ENCODE data around the gene PDPN. TPM values are rescaled to one million over a fixed set of nuclear protein-coding genes. Genes with fewer than 3 reads are reported as not detected.

The PDPN gene
- total and polyA plus RNA-seq, 4 donors, result 10.6 to 71.2 (median 44.1) TPM

GRCh38 chr1:13642306-13643004 lies 58.8 kb downstream of the PDPN start:
- ATAC-seq (ENCODE audit: insufficient read depth, low FRiP score), result no peak
- DNase-seq, result no peak
- Histone ChIP-seq H3K9ac (ENCODE audit: insufficient read depth in 1 of 2, low read length in 2 of 2) (no peak overlapping the region), H3K36me3 (ENCODE audit: control insufficient read depth in 4 of 4, insufficient read depth in 4 of 4, low read length in 4 of 4) (no peaks in the 10 kb centered on the region), H3K9me3 (ENCODE audit: control insufficient read depth in 4 of 4, insufficient read depth in 3 of 4, low read length in 3 of 4) (peaks cover 0 to 8% (median 2%) of the 10 kb centered on the region in 4 donors), H3K27me3 (ENCODE audit: control insufficient read depth in 3 of 3, insufficient read depth in 3 of 3, low read length in 2 of 3) (no peaks in the 10 kb centered on the region), H3K4me3 (no peak overlapping the region), H3K4me1 (ENCODE audit: control insufficient read depth in 5 of 5, insufficient read depth in 5 of 5, low read length in 5 of 5) (no peaks in the 10 kb centered on the region), H3K27ac (ENCODE audit: low read depth in 1 of 2, low read length in 1 of 2) (no peak overlapping the region)
- TF ChIP-seq, protein P1, sequence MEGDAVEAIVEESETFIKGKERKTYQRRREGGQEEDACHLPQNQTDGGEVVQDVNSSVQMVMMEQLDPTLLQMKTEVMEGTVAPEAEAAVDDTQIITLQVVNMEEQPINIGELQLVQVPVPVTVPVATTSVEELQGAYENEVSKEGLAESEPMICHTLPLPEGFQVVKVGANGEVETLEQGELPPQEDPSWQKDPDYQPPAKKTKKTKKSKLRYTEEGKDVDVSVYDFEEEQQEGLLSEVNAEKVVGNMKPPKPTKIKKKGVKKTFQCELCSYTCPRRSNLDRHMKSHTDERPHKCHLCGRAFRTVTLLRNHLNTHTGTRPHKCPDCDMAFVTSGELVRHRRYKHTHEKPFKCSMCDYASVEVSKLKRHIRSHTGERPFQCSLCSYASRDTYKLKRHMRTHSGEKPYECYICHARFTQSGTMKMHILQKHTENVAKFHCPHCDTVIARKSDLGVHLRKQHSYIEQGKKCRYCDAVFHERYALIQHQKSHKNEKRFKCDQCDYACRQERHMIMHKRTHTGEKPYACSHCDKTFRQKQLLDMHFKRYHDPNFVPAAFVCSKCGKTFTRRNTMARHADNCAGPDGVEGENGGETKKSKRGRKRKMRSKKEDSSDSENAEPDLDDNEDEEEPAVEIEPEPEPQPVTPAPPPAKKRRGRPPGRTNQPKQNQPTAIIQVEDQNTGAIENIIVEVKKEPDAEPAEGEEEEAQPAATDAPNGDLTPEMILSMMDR (IDR thresholded peaks at IDR 0.05; ENCODE audit: control extremely low read depth, extremely low read depth), result no peak
- 51% methylated on average over 3 of the region's 3 CpGs for WGBS, 2 donors

- Histone ChIP-seq H3K27me3 (ENCODE audit: control insufficient read depth in 3 of 3, insufficient read depth in 3 of 3, low read length in 2 of 3) (no peaks in the 10 kb centered on the region), H3K9ac (ENCODE audit: insufficient read depth in 1 of 2, low read length in 2 of 2) (no peak overlapping the region), H3K36me3 (ENCODE audit: control insufficient read depth in 4 of 4, insufficient read depth in 4 of 4, low read length in 4 of 4) (no peaks in the 10 kb centered on the region), H3K4me3 (no peak overlapping the region), H3K27ac (ENCODE audit: low read depth in 1 of 2, low read length in 1 of 2) (no peak overlapping the region), H3K9me3 (ENCODE audit: control insufficient read depth in 4 of 4, insufficient read depth in 3 of 4, low read length in 3 of 4) (peaks cover 0 to 8% (median 2%) of the 10 kb centered on the region in 4 donors), H3K4me1 (ENCODE audit: control insufficient read depth in 5 of 5, insufficient read depth in 5 of 5, low read length in 5 of 5) (no peaks in the 10 kb centered on the region)
- 71 to 73% methylated on average over 8 of the region's 8 CpGs for WGBS, 2 donors
- ATAC-seq (ENCODE audit: insufficient read depth, low FRiP score), result no peak
- DNase-seq, result no peak
- TF ChIP-seq, protein P1 (IDR thresholded peaks at IDR 0.05; ENCODE audit: control extremely low read depth, extremely low read depth), result no peak
These were observed 59.4 kb downstream of the PDPN start for GRCh38 chr1:13643017-13643416.

DNA sequence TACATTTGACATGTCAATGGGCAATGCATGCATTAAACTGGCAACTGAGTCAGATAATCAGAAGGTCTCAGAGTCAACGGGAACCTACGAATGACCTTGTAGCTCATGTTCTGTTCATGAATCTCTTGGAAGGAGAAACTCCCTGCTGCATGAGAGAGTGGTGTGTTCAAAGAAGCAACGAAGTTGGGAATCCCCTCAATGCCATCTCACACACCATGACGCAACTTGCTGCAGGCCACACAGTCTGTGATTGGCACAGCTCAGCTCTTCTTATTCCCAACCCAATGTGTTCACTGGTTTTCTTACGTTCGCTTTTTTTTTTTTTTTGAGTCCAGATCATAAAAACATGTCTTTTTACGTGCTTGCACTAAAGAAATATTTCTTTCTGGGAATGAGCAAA lies 62.9 kb downstream of the PDPN start:
- no peak overlapping the region for H3K4me3 ChIP-seq
- DNase-seq (no peak), ATAC-seq (ENCODE audit: insufficient read depth, low FRiP score) (no peak)
- 89 to 90% methylated on average over 7 of the region's 7 CpGs for WGBS, 2 donors
- no peaks in the 10 kb centered on the region for H3K4me1 ChIP-seq (ENCODE audit: control insufficient read depth in 5 of 5, insufficient read depth in 5 of 5, low read length in 5 of 5)
- H3K27me3 ChIP-seq (ENCODE audit: control insufficient read depth in 3 of 3, insufficient read depth in 3 of 3, low read length in 2 of 3), result no peaks in the 10 kb centered on the region
- no peaks in the 10 kb centered on the region for H3K9me3 ChIP-seq (ENCODE audit: control insufficient read depth in 4 of 4, insufficient read depth in 3 of 4, low read length in 3 of 4)
- TF ChIP-seq, protein P1 (IDR thresholded peaks at IDR 0.05; ENCODE audit: control extremely low read depth, extremely low read depth), result no peak
- H3K27ac ChIP-seq (ENCODE audit: low read depth in 1 of 2, low read length in 1 of 2), result no peak overlapping the region
- H3K36me3 ChIP-seq (ENCODE audit: control insufficient read depth in 4 of 4, insufficient read depth in 4 of 4, low read length in 4 of 4), result no peaks in the 10 kb centered on the region
- H3K9ac ChIP-seq (ENCODE audit: insufficient read depth in 1 of 2, low read length in 2 of 2), result no peak overlapping the region

GRCh38 chr1:13651279-13651678 lies 67.6 kb downstream of the PDPN start:
- Histone ChIP-seq H3K27ac (ENCODE audit: low read depth in 1 of 2, low read length in 1 of 2) (no peak overlapping the region), H3K4me1 (ENCODE audit: control insufficient read depth in 5 of 5, insufficient read depth in 5 of 5, low read length in 5 of 5) (no peaks in the 10 kb centered on the region), H3K9ac (ENCODE audit: insufficient read depth in 1 of 2, low read length in 2 of 2) (no peak overlapping the region), H3K4me3 (no peak overlapping the region), H3K27me3 (ENCODE audit: control insufficient read depth in 3 of 3, insufficient read depth in 3 of 3, low read length in 2 of 3) (no peaks in the 10 kb centered on the region), H3K9me3 (ENCODE audit: control insufficient read depth in 4 of 4, insufficient read depth in 3 of 4, low read length in 3 of 4) (no peaks in the 10 kb centered on the region), H3K36me3 (ENCODE audit: control insufficient read depth in 4 of 4, insufficient read depth in 4 of 4, low read length in 4 of 4) (no peaks in the 10 kb centered on the region)
- peak in 2 of 3 donors; percentile 68 to 70 for DNase-seq
- no peak for ATAC-seq (ENCODE audit: insufficient read depth, low FRiP score)
- 41 to 59% methylated on average over 3 of the region's 3 CpGs for WGBS, 2 donors
- TF ChIP-seq, protein P1 (IDR thresholded peaks at IDR 0.05; ENCODE audit: control extremely low read depth, extremely low read depth), result no peak

Data from lung (tissue), 12 donors.